Activated CD8-positive, alpha-beta memory T cell treated with anti-CD3 and anti-CD28 coated beads for 36 hours (primary cell): ENCODE data around the gene HYOU1. TPM values are rescaled to one million over a fixed set of nuclear protein-coding genes. Genes with fewer than 3 reads are reported as not detected.
"Not testable (repeated sequence)": the region's sequence is repeated elsewhere in the genome, so short reads cannot be mapped to it uniquely, and the experiment has no call there.

Experiments
- CTCF ChIA-PET: fragments of 350-600 bp; sonication (Branson Sonifier 250); formaldehyde crosslinking; loops from one replicate; lab custom pipeline; 2021; ENCODE audit warnings: antibody characterized with exemption; lab: Charles Lee
- POLR2A ChIA-PET: fragments of 350-600 bp; sonication (Branson Sonifier 250); formaldehyde crosslinking; loops from one replicate; lab custom pipeline; 2021; ENCODE audit warnings: antibody characterized with exemption; lab: Charles Lee
- total RNA-seq, 2 experiments: library from RNA; stranded (reverse); gene quantifications; one replicate each; pipeline ENCODE4 v1.2.3, GENCODE V29; 2021

Gene HYOU1
- total RNA-seq, 2 experiments from 2014 or later: 151 to 159 TPM

- ChIA-PET POLR2A (interaction anchor here (0.5 to 2.3 kb wide), 10 partner anchors 9 to 393 kb away, joined by 3 to 16 read pairs (median 6); partner anchors contain the start of genes RPS25, SLC37A4, TRAPPC4 and VPS11), CTCF (interaction anchor here (0.6 to 1.6 kb wide), 7 partner anchors 9 to 41 kb away, joined by 3 to 6 read pairs (median 4); partner anchors contain the start of genes RPS25, SLC37A4, TRAPPC4 and VPS11)
Observed at GRCh38 chr11:119056421-119056999, 495 bp downstream of the HYOU1 start.

- ChIA-PET POLR2A (interaction anchor here (0.7 to 2.3 kb wide), 8 partner anchors 9 to 393 kb away, joined by 3 to 16 read pairs (median 6); partner anchors contain the start of genes RPS25, SLC37A4, TRAPPC4 and VPS11), CTCF (interaction anchor here (0.6 to 1.6 kb wide), 7 partner anchors 8 to 41 kb away, joined by 3 to 6 read pairs (median 4); partner anchors contain the start of genes RPS25, SLC37A4, TRAPPC4 and VPS11)
Observed at GRCh38 chr11:119055901-119056300, 1.1 kb downstream of the HYOU1 start.

- POLR2A ChIA-PET: interaction anchor here (1.0 kb wide), 1 partner anchor 39 kb away, joined by 3 read pairs; no protein-coding TSS in a partner anchor
- CTCF ChIA-PET: interaction anchor here (1.1 kb wide), 1 partner anchor 143 kb away, joined by 3 read pairs; no protein-coding TSS in a partner anchor
Observed at GRCh38 chr11:119054418-119054817, 2.6 kb downstream of the HYOU1 start.

GRCh38 chr11:119052163-119052814 is 4.7 kb downstream of the HYOU1 start:
- ChIA-PET CTCF (interaction anchor here (1.7 kb wide), 1 partner anchor 15 kb away, joined by 5 read pairs; the partner anchor contains the start of gene VPS11), POLR2A (no interaction called here)

GRCh38 chr11:119051440-119052162 is 5.4 kb downstream of the HYOU1 start:
- ChIA-PET CTCF (interaction anchor here (1.3 to 1.7 kb wide), 2 partner anchors 9 to 16 kb away, joined by 3 to 5 read pairs; partner anchors contain the start of gene VPS11), POLR2A (no interaction called here)

GRCh38 chr11:119049081-119049480 is 7.9 kb downstream of the HYOU1 start:
- CTCF ChIA-PET: no interaction called here
- POLR2A ChIA-PET: no interaction called here

- POLR2A ChIA-PET: no interaction called here
- CTCF ChIA-PET: interaction anchor here (0.8 to 1.0 kb wide), 2 partner anchors 17 to 23 kb away, joined by 3 to 4 read pairs; no protein-coding TSS in a partner anchor
Observed at GRCh38 chr11:119048644-119049043, 8.4 kb downstream of the HYOU1 start.

- ChIA-PET POLR2A (interaction anchor here (0.6 to 1.4 kb wide), 2 partner anchors 9 to 19 kb away, joined by 3 to 4 read pairs; partner anchors contain the start of gene HYOU1), CTCF (interaction anchor here (0.7 to 1.1 kb wide), 3 partner anchors 9 to 229 kb away, joined by 3 to 6 read pairs (median 3); no protein-coding TSS in a partner anchor)
Observed at GRCh38 chr11:119047205-119047604, 9.8 kb downstream of the HYOU1 start.

GRCh38 chr11:119046489-119046888 is 10.5 kb downstream of the HYOU1 start:
- POLR2A ChIA-PET: interaction anchor here (0.6 to 1.4 kb wide), 3 partner anchors 10 to 49 kb away, joined by 3 to 6 read pairs (median 4); partner anchors contain the start of gene HYOU1
- CTCF ChIA-PET: no interaction called here

- ChIA-PET CTCF (no interaction called here), POLR2A (interaction anchor here (0.8 kb wide), 1 partner anchor 26 kb away, joined by 4 read pairs; the partner anchor contains the start of gene TRAPPC4)
Observed at GRCh38 chr11:119044708-119045107, 12.3 kb downstream of the HYOU1 start.

GRCh38 chr11:119042927-119043326 is 14.1 kb downstream of the HYOU1 start:
- CTCF ChIA-PET: interaction anchor here (0.7 to 2.3 kb wide), 2 partner anchors 12 to 156 kb away, joined by 3 to 7 read pairs; partner anchors contain the start of gene SLC37A4
- POLR2A ChIA-PET: no interaction called here

GRCh38 chr11:119041821-119042514 is 15.0 kb downstream of the HYOU1 start:
- CTCF ChIA-PET: interaction anchor here (0.7 to 2.3 kb wide), 4 partner anchors 11 to 292 kb away, joined by 3 to 7 read pairs (median 4); partner anchors contain the start of gene SLC37A4
- POLR2A ChIA-PET: no interaction called here

- POLR2A ChIA-PET: not testable (repeated sequence)
Observed at GRCh38 chr11:119039471-119039870, 17.5 kb downstream of the HYOU1 start.

GRCh38 chr11:119038884-119039283 is 18.1 kb downstream of the HYOU1 start:
- POLR2A ChIA-PET: no interaction called here
- CTCF ChIA-PET: no interaction called here

More at GRCh38 chr11:119039471-119039870, 17.5 kb downstream of the HYOU1 start:
- CTCF ChIA-PET: not testable (repeated sequence)

- POLR2A ChIA-PET: no interaction called here
- CTCF ChIA-PET: interaction anchor here (0.6 to 0.9 kb wide), 2 partner anchors 9 to 33 kb away, joined by 3 to 4 read pairs; no protein-coding TSS in a partner anchor
Observed at GRCh38 chr11:119034813-119035212, 22.2 kb downstream of the HYOU1 start.

- CTCF ChIA-PET: interaction anchor here (0.7 kb wide), 1 partner anchor 298 kb away, joined by 3 read pairs; no protein-coding TSS in a partner anchor
- POLR2A ChIA-PET: not testable (repeated sequence)
Observed at GRCh38 chr11:119033421-119033820, 23.6 kb downstream of the HYOU1 start.

GRCh38 chr11:119031912-119032280 is 25.1 kb downstream of the HYOU1 start:
- POLR2A ChIA-PET: no interaction called here
- CTCF ChIA-PET: interaction anchor here (0.8 to 2.1 kb wide), 4 partner anchors 10 to 29 kb away, joined by 3 to 7 read pairs (median 4); no protein-coding TSS in a partner anchor
